Vagina (tissue), 2 donors: ENCODE results near the gene FNDC5. TPM values are rescaled to one million over a fixed set of nuclear protein-coding genes. Genes with fewer than 3 reads are reported as not detected.

ENCODE experiments used
- DNase-seq, 2 donors: peaks; one replicate each; pipeline ENCODE4 v3.0.0-alpha.2; 2017; ENCODE audit errors: extremely low spot score in 2 of 2
- H3K27ac ChIP-seq: fragments of 200-600 bp; sonication (generic); one replicate; pipeline ENCODE4 v1.5.1; 2019
- H3K27me3 ChIP-seq: fragments of 200-600 bp; sonication (generic); one replicate; pipeline ENCODE4 v1.5.1; 2019
- H3K36me3 ChIP-seq, 2 donors: fragments of 200-600 bp; sonication (generic); one replicate each; pipeline ENCODE4 v1.5.1; 2017 to 2019
- H3K4me1 ChIP-seq: fragments of 200-600 bp; sonication (generic); one replicate; pipeline ENCODE4 v1.5.1; 2019
- H3K4me3 ChIP-seq, 2 donors: fragments of 200-600 bp; sonication (generic); 1 replicate in 1 of 2; 2 replicates in 1 of 2; pipeline ENCODE4 v1.5.1; 2016 to 2019
- H3K9me3 ChIP-seq: fragments of 200-600 bp; sonication (generic); one replicate; pipeline ENCODE4 v1.5.1; 2019
- POLR2A ChIP-seq, 2 donors: fragments of 450-650 bp; IDR thresholded peaks; one replicate each; pipeline ENCODE4 v1.6.1; 2017; ENCODE audit warnings: antibody characterized with exemption in 2 of 2, mild to moderate bottlenecking in 2 of 2, moderate library complexity in 2 of 2
- POLR2AphosphoS5 ChIP-seq, 2 donors: sonication (generic); formaldehyde crosslinking; IDR thresholded peaks; one replicate each; pipeline ENCODE4 v1.9.0; 2017; ENCODE audit warnings: antibody characterized with exemption in 2 of 2, mild to moderate bottlenecking in 2 of 2, low read depth in 1 of 2; ENCODE audit not compliant: insufficient read depth in 1 of 2
- intact Hi-C: fragments of 100-400 bp; cut with DNase I; formaldehyde crosslinking; loops from one replicate; pipeline ENCODE4 v1.15.1; 2023
- total RNA-seq: library from RNA; depleted of rRNA; stranded (reverse); fragments of >200 nt; gene quantifications from one replicate; pipeline ENCODE4 v1.2.3, GENCODE V29; 2016
- TF ChIP-seq, protein P1 (sequence below), 3 experiments: fragments of 450-650 bp in 2 of 3; fragments of 200-600 bp in 1 of 3; sonication (generic) in 1 of 3; IDR thresholded peaks; one replicate each; pipeline ENCODE4 v1.5.1; 2017 to 2019; ENCODE audit warnings: antibody characterized with exemption in 3 of 3, mild to moderate bottlenecking in 2 of 3, moderate library complexity in 2 of 3

Gene FNDC5
- total RNA-seq, 1 donor from 2014 or later = 4.7 TPM

DNA sequence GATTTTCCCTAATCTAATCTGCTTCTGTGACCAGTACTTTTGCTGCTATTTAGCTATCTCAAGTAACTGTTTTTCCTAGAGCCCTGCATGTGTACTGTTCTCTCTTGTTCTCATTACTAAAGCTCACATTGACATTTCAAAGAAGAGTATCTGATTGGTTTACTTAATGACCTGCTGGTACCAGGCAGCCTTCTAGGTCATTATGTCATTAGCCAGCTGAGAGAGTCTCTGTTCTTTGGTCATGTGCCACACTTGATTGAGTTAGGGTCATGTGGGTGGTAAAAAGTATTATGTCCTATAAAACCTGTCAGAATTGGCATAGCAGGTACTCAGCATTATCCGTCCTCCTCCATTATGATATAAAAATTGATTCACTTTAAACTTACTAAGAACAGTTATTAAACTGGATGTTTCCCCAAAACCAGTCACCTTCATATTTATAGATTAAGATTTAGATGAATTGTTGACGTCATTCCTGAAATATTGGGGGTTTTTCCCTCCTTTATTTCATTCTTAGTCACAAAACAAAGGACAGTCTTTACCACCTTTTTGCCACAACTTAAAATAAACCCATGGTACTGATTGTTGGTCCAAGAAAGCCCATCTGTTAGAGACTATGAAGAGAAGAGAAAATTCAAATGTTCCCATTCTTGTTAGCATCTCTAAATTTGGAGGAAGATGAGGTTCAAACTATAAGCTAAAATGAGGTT, 22.2 kb downstream of the FNDC5 start:
- H3K36me3 ChIP-seq = peaks cover 0 to 33% of the 10 kb centered on the region in 2 donors
- no peak for TF ChIP-seq POLR2A (IDR thresholded peaks at IDR 0.05)
- TF ChIP-seq, protein P1, sequence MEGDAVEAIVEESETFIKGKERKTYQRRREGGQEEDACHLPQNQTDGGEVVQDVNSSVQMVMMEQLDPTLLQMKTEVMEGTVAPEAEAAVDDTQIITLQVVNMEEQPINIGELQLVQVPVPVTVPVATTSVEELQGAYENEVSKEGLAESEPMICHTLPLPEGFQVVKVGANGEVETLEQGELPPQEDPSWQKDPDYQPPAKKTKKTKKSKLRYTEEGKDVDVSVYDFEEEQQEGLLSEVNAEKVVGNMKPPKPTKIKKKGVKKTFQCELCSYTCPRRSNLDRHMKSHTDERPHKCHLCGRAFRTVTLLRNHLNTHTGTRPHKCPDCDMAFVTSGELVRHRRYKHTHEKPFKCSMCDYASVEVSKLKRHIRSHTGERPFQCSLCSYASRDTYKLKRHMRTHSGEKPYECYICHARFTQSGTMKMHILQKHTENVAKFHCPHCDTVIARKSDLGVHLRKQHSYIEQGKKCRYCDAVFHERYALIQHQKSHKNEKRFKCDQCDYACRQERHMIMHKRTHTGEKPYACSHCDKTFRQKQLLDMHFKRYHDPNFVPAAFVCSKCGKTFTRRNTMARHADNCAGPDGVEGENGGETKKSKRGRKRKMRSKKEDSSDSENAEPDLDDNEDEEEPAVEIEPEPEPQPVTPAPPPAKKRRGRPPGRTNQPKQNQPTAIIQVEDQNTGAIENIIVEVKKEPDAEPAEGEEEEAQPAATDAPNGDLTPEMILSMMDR (IDR thresholded peaks at IDR 0.05) = no peak
- no peak for TF ChIP-seq POLR2AphosphoS5 (IDR thresholded peaks at IDR 0.05; ENCODE audit: insufficient read depth in 1 of 2, low read depth in 1 of 2)
- H3K4me3 ChIP-seq = no peak overlapping the region
- no peaks in the 10 kb centered on the region for H3K27me3 ChIP-seq
- H3K27ac ChIP-seq = no peak overlapping the region
- no peaks in the 10 kb centered on the region for H3K4me1 ChIP-seq
- intact Hi-C loops = no loop called here
- no peaks in the 10 kb centered on the region for H3K9me3 ChIP-seq
- no peak for DNase-seq

DNA sequence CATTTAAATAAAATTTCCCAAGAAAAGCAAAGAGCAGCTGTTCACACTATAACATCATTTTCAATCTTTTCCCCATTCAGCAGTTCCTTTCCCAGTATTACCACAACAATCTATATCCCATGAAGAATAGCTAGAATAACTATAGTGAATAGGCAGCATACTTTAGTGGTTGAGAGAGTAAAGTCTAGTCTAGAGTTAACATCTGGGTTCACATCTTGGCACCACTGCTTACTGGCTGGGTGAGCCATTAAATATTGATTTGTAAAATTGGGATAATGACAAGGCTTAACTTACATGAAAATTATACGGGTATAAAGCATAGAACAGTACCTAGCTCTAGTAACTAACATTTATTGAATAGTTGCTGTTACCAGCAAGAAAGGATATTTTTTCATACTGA, 38.8 kb downstream of the FNDC5 start:
- DNase-seq = no peak
- H3K9me3 ChIP-seq = no peaks in the 10 kb centered on the region
- no peak overlapping the region for H3K27ac ChIP-seq
- intact Hi-C loops = no loop called here
- H3K36me3 ChIP-seq = peaks cover 0 to 74% of the 10 kb centered on the region in 2 donors
- no peaks in the 10 kb centered on the region for H3K27me3 ChIP-seq
- no peak overlapping the region for H3K4me3 ChIP-seq
- H3K4me1 ChIP-seq = no peaks in the 10 kb centered on the region
- TF ChIP-seq POLR2AphosphoS5 (IDR thresholded peaks at IDR 0.05; ENCODE audit: insufficient read depth in 1 of 2, low read depth in 1 of 2) (no peak), POLR2A (IDR thresholded peaks at IDR 0.05) (no peak)
- TF ChIP-seq, protein P1 (IDR thresholded peaks at IDR 0.05) = no peak

DNA sequence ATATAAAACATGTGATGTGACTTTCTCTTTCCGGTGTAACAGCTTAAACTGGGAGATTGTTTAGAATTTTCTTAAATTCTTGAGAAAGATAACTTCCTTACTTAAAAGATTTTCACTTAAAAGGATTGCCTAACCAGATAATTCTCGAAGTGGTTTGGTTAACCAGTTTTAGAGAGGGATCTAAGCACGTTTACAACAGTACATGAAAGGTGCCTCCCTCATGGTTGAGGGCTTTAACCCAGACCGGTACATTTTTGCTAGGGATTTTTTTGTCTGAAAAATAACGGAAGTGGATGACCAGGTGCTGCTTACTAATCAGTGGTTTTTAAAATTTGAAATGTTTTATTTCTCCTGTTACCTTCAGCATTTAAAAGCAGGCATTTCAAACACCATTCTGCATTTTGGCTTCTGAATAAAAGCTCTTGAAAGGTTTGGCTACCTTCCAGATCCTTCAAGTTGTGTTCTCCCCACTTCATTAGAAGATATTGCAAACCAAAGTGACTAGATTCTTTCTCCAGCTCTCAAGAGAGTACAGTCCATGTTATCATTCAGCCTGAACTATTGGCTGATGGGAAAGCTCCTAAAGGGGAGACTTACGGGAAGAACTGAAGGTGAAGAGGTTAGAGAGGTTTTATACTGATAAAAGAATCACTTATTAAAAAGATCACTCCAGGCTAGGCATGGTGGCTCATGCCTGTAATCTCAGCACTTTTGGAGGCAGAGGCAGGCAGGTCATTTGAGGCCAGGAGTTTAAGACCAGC, 40.4 kb downstream of the FNDC5 start:
- no peak overlapping the region for H3K27ac ChIP-seq
- intact Hi-C loops = no loop called here
- H3K4me1 ChIP-seq = no peaks in the 10 kb centered on the region
- H3K27me3 ChIP-seq = no peaks in the 10 kb centered on the region
- H3K4me3 ChIP-seq = no peak overlapping the region
- H3K9me3 ChIP-seq = no peaks in the 10 kb centered on the region
- DNase-seq = no peak
- TF ChIP-seq, protein P1 (IDR thresholded peaks at IDR 0.05) = no peak
- TF ChIP-seq POLR2A (IDR thresholded peaks at IDR 0.05) (no peak), POLR2AphosphoS5 (IDR thresholded peaks at IDR 0.05; ENCODE audit: insufficient read depth in 1 of 2, low read depth in 1 of 2) (no peak)
- H3K36me3 ChIP-seq = peaks cover 0 to 86% of the 10 kb centered on the region in 2 donors

DNA sequence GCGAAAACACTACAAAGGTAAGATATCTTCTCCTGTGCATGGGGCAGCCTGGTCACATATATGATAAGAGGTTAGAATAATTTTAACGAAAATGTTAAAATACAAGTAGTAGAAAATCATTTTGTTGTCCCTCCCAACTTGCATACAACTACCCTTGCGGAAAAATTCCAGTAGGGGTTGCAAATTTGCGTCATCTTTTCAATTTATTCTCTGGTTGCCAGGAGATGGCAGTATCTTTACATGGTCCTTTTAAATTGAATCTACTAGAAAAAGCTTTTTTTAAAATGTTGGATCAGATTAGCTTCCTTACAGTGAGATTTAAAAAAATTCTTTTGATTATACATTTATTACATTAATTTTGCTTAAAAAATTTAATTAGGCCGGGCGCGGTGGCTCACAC, 42.4 kb downstream of the FNDC5 start:
- intact Hi-C loops = no loop called here
- H3K4me3 ChIP-seq = no peak overlapping the region

More for the DNA sequence above, 42.4 kb downstream of the FNDC5 start:
- H3K27ac ChIP-seq = no peak overlapping the region
- no peak for TF ChIP-seq POLR2A (IDR thresholded peaks at IDR 0.05)
- no peak for TF ChIP-seq POLR2AphosphoS5 (IDR thresholded peaks at IDR 0.05; ENCODE audit: insufficient read depth in 1 of 2, low read depth in 1 of 2)
- TF ChIP-seq, protein P1 (IDR thresholded peaks at IDR 0.05) = no peak
- H3K4me1 ChIP-seq = no peaks in the 10 kb centered on the region
- no peak for DNase-seq
- peaks cover 0 to 68% of the 10 kb centered on the region in 2 donors for H3K36me3 ChIP-seq
- no peaks in the 10 kb centered on the region for H3K27me3 ChIP-seq
- no peaks in the 10 kb centered on the region for H3K9me3 ChIP-seq
